ENCODE results near the gene MATR3.
A peak's percentile ranks its signal among the peaks of the same experiment; 100 is the strongest.

Gene MATR3

DNA sequence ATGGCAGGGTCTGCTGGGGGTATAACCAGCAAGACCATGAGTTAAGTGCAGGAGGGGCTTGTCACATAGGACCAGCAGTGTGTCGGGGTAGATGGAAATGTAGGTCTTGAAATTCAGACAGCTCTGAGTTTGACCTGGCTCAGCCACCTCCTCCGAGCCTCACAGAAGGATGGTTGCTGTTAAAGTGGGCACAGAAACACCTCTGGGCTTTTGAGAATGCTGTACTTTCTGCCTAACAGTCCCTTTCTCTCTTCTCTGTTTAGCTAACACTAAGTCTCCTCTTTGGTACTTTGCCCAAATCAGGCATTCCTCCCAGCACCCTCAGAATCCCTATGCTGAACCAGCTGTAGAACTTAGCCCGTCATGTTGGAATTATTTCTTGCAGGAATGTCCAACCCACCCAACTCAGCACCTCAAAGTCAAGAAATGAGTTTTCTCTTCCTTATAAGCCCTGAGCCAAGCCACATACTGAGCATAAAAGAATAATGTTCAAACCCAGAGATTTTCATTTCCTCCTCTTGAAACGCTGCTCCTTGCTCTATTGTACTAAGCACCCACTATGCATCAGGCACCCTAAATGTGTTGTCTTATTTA lies 41.7 kb upstream of the MATR3 start:
- H3K27ac Mint-ChIP-seq, result peak overlapping the region in 2 of 3 experiments; percentile 30 to 61
- peaks cover 11% of the 10 kb centered on the region for H3K27me3 Mint-ChIP-seq (ENCODE audit: low read depth)
- no peak for TF ChIP-seq CTCF (IDR thresholded peaks at IDR 0.05; ENCODE audit: unreplicated experiment in 3 of 3)
- peaks cover 18% of the 10 kb centered on the region for H3K4me1 Mint-ChIP-seq
- H3K36me3 Mint-ChIP-seq (ENCODE audit: low read depth), result no peaks in the 10 kb centered on the region
- H3K4me3 Mint-ChIP-seq, result no peak overlapping the region
- H3K9me3 Mint-ChIP-seq, result no peaks in the 10 kb centered on the region

GRCh38 chr5:139253115-139253514 lies 40.4 kb upstream of the MATR3 start:
- Mint-ChIP-seq H3K9me3 (no peaks in the 10 kb centered on the region), H3K4me3 (no peak overlapping the region), H3K4me1 (peaks cover 8% of the 10 kb centered on the region), H3K27ac (peak overlapping the region in 1 of 3 experiments; percentile 52), H3K27me3 (ENCODE audit: low read depth) (peaks cover 11% of the 10 kb centered on the region), H3K36me3 (ENCODE audit: low read depth) (no peaks in the 10 kb centered on the region)
- TF ChIP-seq CTCF (IDR thresholded peaks at IDR 0.05; ENCODE audit: unreplicated experiment in 3 of 3), result no peak

DNA sequence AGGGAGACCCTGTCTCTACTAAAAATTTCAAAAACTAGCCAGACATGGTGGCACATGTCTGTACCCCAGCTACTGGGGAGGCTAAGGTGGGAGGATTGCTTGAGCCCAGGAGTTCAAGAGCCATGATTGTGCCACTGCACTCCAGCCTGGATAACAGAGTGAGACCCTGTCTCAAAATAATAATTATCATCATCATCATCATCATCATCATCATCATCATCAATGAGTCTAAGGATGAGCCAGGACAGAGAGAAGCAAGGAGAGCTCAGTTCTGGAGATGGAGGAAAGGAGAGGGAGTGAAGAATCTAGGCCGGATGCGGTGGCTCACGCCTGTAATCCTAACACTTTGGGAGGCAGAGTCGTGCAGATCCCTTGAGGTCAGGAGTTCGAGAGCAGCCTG lies 36.7 kb upstream of the MATR3 start:
- H3K9me3 Mint-ChIP-seq, result no peaks in the 10 kb centered on the region
- H3K4me1 Mint-ChIP-seq, result peaks cover 8% of the 10 kb centered on the region
- no peak for TF ChIP-seq CTCF (IDR thresholded peaks at IDR 0.05; ENCODE audit: unreplicated experiment in 3 of 3)
- H3K27me3 Mint-ChIP-seq (ENCODE audit: low read depth), result peaks cover 4% of the 10 kb centered on the region
- no peak overlapping the region for H3K27ac Mint-ChIP-seq
- H3K36me3 Mint-ChIP-seq (ENCODE audit: low read depth), result no peaks in the 10 kb centered on the region
- H3K4me3 Mint-ChIP-seq, result no peak overlapping the region

DNA sequence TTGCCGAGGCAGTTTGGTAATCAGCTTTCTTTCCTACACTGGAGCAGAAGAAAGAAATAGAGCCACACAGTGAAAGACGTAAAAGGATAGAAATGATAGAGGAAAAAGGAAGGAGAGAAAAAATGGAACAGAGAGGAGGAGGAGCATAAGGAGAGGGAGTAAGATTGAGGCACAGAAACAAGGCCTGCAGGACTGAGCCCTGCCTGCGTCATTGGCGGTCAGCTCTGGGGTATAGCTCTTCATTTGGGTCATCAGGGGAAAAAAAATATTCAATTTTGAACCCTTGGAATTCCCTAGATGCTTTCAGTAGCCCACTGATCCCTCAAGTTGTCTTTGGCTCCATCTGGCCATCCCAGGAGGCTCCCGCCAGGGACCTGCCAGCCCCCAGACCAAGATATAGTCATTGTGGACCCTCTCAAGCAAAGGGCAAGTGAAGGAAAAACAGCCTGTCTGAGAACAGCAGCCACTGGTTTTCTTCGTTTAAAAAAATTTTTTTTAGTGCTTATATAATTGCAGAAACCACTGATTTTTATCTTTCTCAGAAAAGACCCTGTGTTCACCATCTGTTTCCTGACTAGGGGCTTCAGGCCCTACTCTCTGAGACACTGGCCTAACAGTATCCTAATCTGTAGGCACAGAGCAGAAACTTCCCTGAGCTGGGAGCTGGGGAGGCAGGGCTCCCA lies 31.3 kb upstream of the MATR3 start:
- Mint-ChIP-seq H3K4me1 (peaks cover 22% of the 10 kb centered on the region), H3K9me3 (no peaks in the 10 kb centered on the region), H3K4me3 (no peak overlapping the region), H3K27ac (peak overlapping the region; percentile 48 to 70 (median 61)), H3K27me3 (ENCODE audit: low read depth) (no peaks in the 10 kb centered on the region), H3K36me3 (ENCODE audit: low read depth) (no peaks in the 10 kb centered on the region)
- TF ChIP-seq CTCF (IDR thresholded peaks at IDR 0.05; ENCODE audit: unreplicated experiment in 3 of 3), result no peak

- peaks cover 23% of the 10 kb centered on the region for H3K4me1 Mint-ChIP-seq
- H3K27me3 Mint-ChIP-seq (ENCODE audit: low read depth), result no peaks in the 10 kb centered on the region
- H3K9me3 Mint-ChIP-seq, result no peaks in the 10 kb centered on the region
- TF ChIP-seq CTCF (IDR thresholded peaks at IDR 0.05; ENCODE audit: unreplicated experiment in 3 of 3), result peak; percentile 88 to 94 (median 94)
- H3K27ac Mint-ChIP-seq, result peak overlapping the region; percentile 48 to 70 (median 61)
- H3K36me3 Mint-ChIP-seq (ENCODE audit: low read depth), result no peaks in the 10 kb centered on the region
- H3K4me3 Mint-ChIP-seq, result no peak overlapping the region
These were observed 30.6 kb upstream of the MATR3 start for GRCh38 chr5:139262742-139263445.
